Endothelial cell of umbilical vein (primary cell): ENCODE results near the gene MGP. TPM values are rescaled to one million over a fixed set of nuclear protein-coding genes. Genes with fewer than 3 reads are reported as not detected.
A peak's percentile ranks its signal among the peaks of the same experiment; 100 is the strongest.

Source experiments
- BruUV-seq: library from RNA; stranded (reverse); fragments of 400-500 nt; replicated peaks from 2 replicates; lab custom pipeline; 2021; lab: Mats Ljungman, UMichigan
- CTCF ChIA-PET: fragments of 300-600, 350-600 bp; sonication (Branson Sonifier 250); formaldehyde crosslinking; loops from one replicate; lab custom pipeline; 2021; ENCODE audit warnings: antibody characterized with exemption, inconsistent platforms; lab: Charles Lee
- POLR2A ChIA-PET: fragments of 300-600, 350-600 bp; sonication (Branson Sonifier 250); formaldehyde crosslinking; loops from one replicate; lab custom pipeline; 2021; ENCODE audit warnings: antibody characterized with exemption, inconsistent platforms; lab: Charles Lee
- DNase-seq: peaks from one replicate; pipeline ENCODE4 v3.0.0-alpha.2; 2011; ENCODE audit warnings: low read depth, low spot score
- FAIRE-seq: peaks from 2 replicates; lab custom pipeline; 2011; peaks lifted over from hg19 to GRCh38; lab: Jason Lieb, UNC
- H2AFZ ChIP-seq: 2 replicates; pipeline ENCODE4 v1.6.0; 2012; ENCODE audit warnings: low read depth, low read length, control low read depth, inconsistent platforms
- H3K27ac ChIP-seq: 2 replicates; pipeline ENCODE4 v1.5.1; 2011; ENCODE audit warnings: low read depth, mild to moderate bottlenecking, control low read depth, low read length, moderate library complexity; ENCODE audit not compliant: insufficient read depth
- H3K27me3 ChIP-seq, 2 experiments: 2 replicates each; pipeline versions ENCODE4 v1.6.0 to v1.6.1; 2011; ENCODE audit warnings: low read length in 2 of 2, mixed read lengths in 1 of 2; ENCODE audit not compliant: control insufficient read depth in 2 of 2, insufficient read depth in 2 of 2
- H3K36me3 ChIP-seq, 2 experiments: 2 replicates in 1 of 2; 3 replicates in 1 of 2; pipeline ENCODE4 v1.5.1; 2011; ENCODE audit warnings: low read length in 2 of 2, mild to moderate bottlenecking in 1 of 2, moderate library complexity in 1 of 2; ENCODE audit not compliant: control insufficient read depth in 2 of 2, insufficient read depth in 2 of 2; ENCODE audit errors: extremely low read depth in 1 of 2
- H3K4me1 ChIP-seq: 3 replicates; pipeline ENCODE4 v1.5.1; 2011; ENCODE audit warnings: mild to moderate bottlenecking, low read length; ENCODE audit not compliant: control insufficient read depth, insufficient read depth; ENCODE audit errors: extremely low read depth
- H3K4me2 ChIP-seq: 2 replicates; pipeline ENCODE4 v1.6.1; 2011; ENCODE audit warnings: low read length, control low read depth, mixed read lengths; ENCODE audit not compliant: insufficient read depth
- H3K4me3 ChIP-seq, 3 experiments: fragments of 200-600 bp in 1 of 3; sonication (generic), shearing (Covaris generic) in 1 of 3; replicated peaks in 1 of 3; 2 replicates each; pipeline ENCODE4 v1.5.1; 2011 to 2016; ENCODE audit warnings: control low read depth in 3 of 3, low read length in 3 of 3, mild to moderate bottlenecking in 2 of 3, inconsistent platforms in 1 of 3, low read depth in 1 of 3, moderate library complexity in 1 of 3; ENCODE audit not compliant: insufficient read depth in 1 of 3
- H3K79me2 ChIP-seq: 2 replicates; pipeline ENCODE4 v1.6.0; 2012; ENCODE audit warnings: low read length, inconsistent platforms; ENCODE audit not compliant: control insufficient read depth, insufficient read depth
- H3K9ac ChIP-seq: replicated peaks from 2 replicates; pipeline ENCODE3; 2011; ENCODE audit warnings: low read length, control low read depth; ENCODE audit not compliant: insufficient read depth; ENCODE audit errors: extremely low read depth
- H3K9me1 ChIP-seq: replicated peaks from 3 replicates; pipeline ENCODE4 v1.6.0; 2011; ENCODE audit warnings: mild to moderate bottlenecking, low read length; ENCODE audit not compliant: control insufficient read depth, insufficient read depth; ENCODE audit errors: extremely low read depth
- H3K9me3 ChIP-seq: replicated peaks from 2 replicates; pipeline ENCODE4 v1.5.1; 2012; ENCODE audit warnings: low read length, inconsistent platforms; ENCODE audit not compliant: control insufficient read depth, insufficient read depth
- H4K20me1 ChIP-seq: replicated peaks from 2 replicates; pipeline ENCODE3; 2011; ENCODE audit warnings: mild to moderate bottlenecking, low read length; ENCODE audit not compliant: control insufficient read depth, insufficient read depth; ENCODE audit errors: extremely low read depth
- EZH2 ChIP-seq: IDR thresholded peaks from 2 replicates; pipeline ENCODE4 v1.6.1; 2012; ENCODE audit warnings: borderline replicate concordance, low read depth, mild to moderate bottlenecking, moderate library complexity, low read length, inconsistent platforms; ENCODE audit not compliant: severe bottlenecking
- FOS ChIP-seq: IDR thresholded peaks from 2 replicates; pipeline ENCODE4 v1.6.1; 2011; ENCODE audit warnings: mild to moderate bottlenecking, low read length, moderate library complexity, borderline replicate concordance; ENCODE audit not compliant: insufficient read depth
- JUN ChIP-seq: IDR thresholded peaks from 2 replicates; pipeline ENCODE4 v1.6.1; 2011; ENCODE audit warnings: borderline replicate concordance, low read depth; ENCODE audit not compliant: insufficient read length, insufficient read depth
- MYC ChIP-seq: IDR thresholded peaks from one replicate; pipeline ENCODE4 v1.6.1; 2011; ENCODE audit warnings: mild to moderate bottlenecking, low read depth, low read length
- POLR2AphosphoS5 ChIP-seq: IDR thresholded peaks from 2 replicates; pipeline ENCODE4 v1.6.1; 2012; ENCODE audit warnings: low read depth, mild to moderate bottlenecking, control low read depth, low read length, moderate library complexity; ENCODE audit not compliant: insufficient read depth
- dilution Hi-C: fragments of 300-500 bp; cut with MboI; formaldehyde crosslinking; loops from one replicate; pipeline ENCODE4 v1.15.0; 2019; ENCODE audit warnings: low sequenced_read_pairs; ENCODE audit not compliant: extremely low pct_ligation_motif_present
- intact Hi-C: fragments of 100-400 bp; cut with micrococcal nuclease; formaldehyde crosslinking; loops from one replicate; pipeline ENCODE4 v1.10.0; 2022
- polyA plus RNA-seq, 4 experiments: library from polyadenylated mRNA; depleted of rRNA in 3 of 4; stranded (reverse) in 3 of 4; unstranded in 1 of 4; fragments of >200 nt; gene quantifications; 2 replicates each; pipeline versions ENCODE4 v1.2.1 to v1.2.3, GENCODE V29; 2011 to 2012; ENCODE audit warnings: missing spikeins in 1 of 4
- total RNA-seq: library from RNA; stranded (reverse); gene quantifications from 2 replicates; pipeline ENCODE4 v1.2.3, GENCODE V29; 2021
- TF ChIP-seq, protein P1 (sequence below), 2 donors: IDR thresholded peaks; 1 replicate in 1 of 2; 2 replicates in 1 of 2; pipeline ENCODE4 v1.5.1; 2011; ENCODE audit warnings: low read length in 2 of 2, mild to moderate bottlenecking in 2 of 2, moderate library complexity in 2 of 2, control low read depth in 1 of 2, inconsistent platforms in 1 of 2, low read depth in 1 of 2; ENCODE audit not compliant: insufficient read depth in 1 of 2; ENCODE audit errors: extremely low read depth in 1 of 2
- TF ChIP-seq, protein P2 (sequence below): IDR thresholded peaks from 2 replicates; pipeline ENCODE4 v1.6.1; 2011; ENCODE audit not compliant: insufficient read depth, insufficient read length

MGP gene
- total and polyA plus RNA-seq, 2 donors (not counting 3 experiments of a cell fraction or from before 2014, with no cell fraction given): 284 to 479 TPM

DNA sequence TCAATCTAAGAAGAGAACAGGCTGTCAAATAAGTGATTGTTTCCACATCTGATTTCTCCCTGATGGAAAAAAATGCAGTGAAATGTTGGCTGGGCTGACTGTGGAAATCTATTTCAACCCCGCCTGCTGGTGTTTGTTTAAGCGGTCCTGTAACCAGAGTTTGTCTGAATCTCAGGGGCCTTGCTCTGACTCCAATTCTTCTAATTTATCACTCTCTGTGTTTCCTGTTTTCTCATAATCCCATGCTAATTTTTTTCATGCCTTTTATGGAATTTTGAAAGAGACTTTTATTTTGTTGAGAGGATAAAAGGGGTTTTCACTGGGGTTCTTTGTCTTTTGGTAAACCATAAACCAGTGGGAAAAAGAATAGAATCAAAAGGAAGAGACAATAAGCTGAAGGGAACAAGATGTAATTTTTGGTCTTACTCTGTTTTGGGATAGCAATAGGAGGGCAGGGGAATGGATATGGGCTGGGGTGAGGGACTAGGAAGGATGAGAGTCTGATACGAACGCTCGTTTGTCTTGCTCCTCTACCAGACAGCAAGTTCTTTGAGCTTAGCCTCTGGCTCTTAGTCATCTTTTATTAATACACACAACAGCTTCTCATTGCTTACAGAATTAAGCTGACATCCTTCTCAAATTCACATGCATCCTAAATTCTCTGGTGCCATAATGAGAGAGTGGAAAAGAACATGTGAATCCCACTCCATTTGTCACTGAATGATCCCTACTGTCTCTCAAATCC lies 8.0 kb upstream of the MGP start:
- FAIRE-seq (no peak), DNase-seq (peak; percentile 75)
- BruUV-seq: no TSS peak
- H3K4me1 ChIP-seq: no peaks in the 10 kb centered on the region
- no peaks in the 10 kb centered on the region for H3K27me3 ChIP-seq
- ChIA-PET POLR2A (no interaction called here), CTCF (interaction anchor here (0.6 to 2.8 kb wide), 12 partner anchors 9 to 656 kb away, joined by 3 to 11 read pairs (median 3); no protein-coding TSS in a partner anchor)
- H3K9ac ChIP-seq: no peak overlapping the region
- dilution Hi-C loops (no loop called here), intact Hi-C loops (no loop called here)
- no peak overlapping the region for H3K27ac ChIP-seq
- H3K4me2 ChIP-seq: no peak overlapping the region
- TF ChIP-seq MYC (no peak), EZH2 (no peak), POLR2AphosphoS5 (no peak), FOS (no peak), JUN (no peak)
- TF ChIP-seq, protein P1, sequence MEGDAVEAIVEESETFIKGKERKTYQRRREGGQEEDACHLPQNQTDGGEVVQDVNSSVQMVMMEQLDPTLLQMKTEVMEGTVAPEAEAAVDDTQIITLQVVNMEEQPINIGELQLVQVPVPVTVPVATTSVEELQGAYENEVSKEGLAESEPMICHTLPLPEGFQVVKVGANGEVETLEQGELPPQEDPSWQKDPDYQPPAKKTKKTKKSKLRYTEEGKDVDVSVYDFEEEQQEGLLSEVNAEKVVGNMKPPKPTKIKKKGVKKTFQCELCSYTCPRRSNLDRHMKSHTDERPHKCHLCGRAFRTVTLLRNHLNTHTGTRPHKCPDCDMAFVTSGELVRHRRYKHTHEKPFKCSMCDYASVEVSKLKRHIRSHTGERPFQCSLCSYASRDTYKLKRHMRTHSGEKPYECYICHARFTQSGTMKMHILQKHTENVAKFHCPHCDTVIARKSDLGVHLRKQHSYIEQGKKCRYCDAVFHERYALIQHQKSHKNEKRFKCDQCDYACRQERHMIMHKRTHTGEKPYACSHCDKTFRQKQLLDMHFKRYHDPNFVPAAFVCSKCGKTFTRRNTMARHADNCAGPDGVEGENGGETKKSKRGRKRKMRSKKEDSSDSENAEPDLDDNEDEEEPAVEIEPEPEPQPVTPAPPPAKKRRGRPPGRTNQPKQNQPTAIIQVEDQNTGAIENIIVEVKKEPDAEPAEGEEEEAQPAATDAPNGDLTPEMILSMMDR (IDR thresholded peaks at IDR 0.05; ENCODE audit: extremely low read depth in 1 of 2, insufficient read depth in 1 of 2, low read depth in 1 of 2, low read length in 2 of 2): no peak
- TF ChIP-seq, protein P2, sequence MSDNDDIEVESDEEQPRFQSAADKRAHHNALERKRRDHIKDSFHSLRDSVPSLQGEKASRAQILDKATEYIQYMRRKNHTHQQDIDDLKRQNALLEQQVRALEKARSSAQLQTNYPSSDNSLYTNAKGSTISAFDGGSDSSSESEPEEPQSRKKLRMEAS: no peak
- no peaks in the 10 kb centered on the region for H4K20me1 ChIP-seq
- no peak overlapping the region for H3K4me3 ChIP-seq
- no peaks in the 10 kb centered on the region for H3K36me3 ChIP-seq
- no peaks in the 10 kb centered on the region for H3K9me3 ChIP-seq
- H3K9me1 ChIP-seq: no peaks in the 10 kb centered on the region
- H2AFZ ChIP-seq: peak overlapping the region; percentile 7
- H3K79me2 ChIP-seq: no peaks in the 10 kb centered on the region
